ENCODE measurements around the gene NBEAL1.

DNA sequence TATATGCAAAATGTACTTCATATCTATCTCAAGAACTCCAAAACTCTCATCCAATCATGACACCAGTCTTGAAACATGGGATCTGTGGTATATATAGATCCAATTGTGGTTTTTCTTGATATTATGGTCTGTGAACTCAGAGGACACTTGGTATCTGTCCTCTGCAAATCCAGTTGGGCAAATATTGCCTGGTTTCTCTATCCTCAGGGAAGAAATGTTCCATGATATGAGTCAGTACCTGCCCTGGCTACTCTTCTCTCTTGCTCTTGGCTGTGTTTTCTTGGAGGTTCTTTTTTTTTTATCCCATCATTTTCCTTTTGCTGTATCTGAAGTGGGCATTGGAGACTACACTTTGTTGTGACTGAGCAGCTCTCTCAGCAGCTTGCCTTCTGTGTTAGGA is 10.9 kb downstream of the NBEAL1 start:
- TF ChIP-seq EZH2 (optimal IDR thresholded peaks at IDR 0.05; ENCODE audit: low read depth, low read length) (no peak), CTCF (IDR thresholded peaks at IDR 0.05; ENCODE audit: low read length) (no peak)

All from MM.1S (cell line).